Panc1 (cell line): ENCODE measurements around the gene FAT1. TPM values are rescaled to one million over a fixed set of nuclear protein-coding genes. Genes with fewer than 3 reads are reported as not detected.
A peak's percentile ranks its signal among the peaks of the same experiment; 100 is the strongest.

Experiments
- ATAC-seq: fragments of 200-7000 bp; cut with Tn5 transposase; 2 replicates; pipeline ENCODE4 v1.9.1; 2020; ENCODE audit warnings: mild to moderate bottlenecking, moderate library complexity
- BruUV-seq: library from RNA; stranded (reverse); fragments of 400-500 nt; replicated peaks from 2 replicates; lab custom pipeline; 2021; lab: Mats Ljungman, UMichigan
- CTCF ChIA-PET: fragments of 300-600 bp; sonication (Branson Sonifier 250); formaldehyde crosslinking; loops from one replicate; lab custom pipeline; 2022; ENCODE audit warnings: antibody characterized with exemption; lab: Charles Lee
- POLR2A ChIA-PET: fragments of 300-600 bp; sonication (Branson Sonifier 250); formaldehyde crosslinking; loops from one replicate; lab custom pipeline; 2022; ENCODE audit warnings: antibody characterized with exemption; lab: Charles Lee
- DNase-seq: peaks from one replicate; pipeline ENCODE4 v3.0.0-alpha.2; 2010; ENCODE audit warnings: low read depth, low spot score
- H3K27ac ChIP-seq: 2 replicates; pipeline ENCODE4 v1.5.1; 2011; ENCODE audit warnings: mild to moderate bottlenecking, low read length, inconsistent platforms
- H3K27me3 ChIP-seq: fragments of 200-500 bp; sonication (Bioruptor generic); 2 replicates; pipeline ENCODE4 v1.6.0; 2014; ENCODE audit warnings: low read length, inconsistent platforms; ENCODE audit not compliant: control insufficient read depth, insufficient read depth
- H3K36me3 ChIP-seq: fragments of 200-500 bp; sonication (Bioruptor generic); 2 replicates; pipeline ENCODE4 v1.5.1; 2014; ENCODE audit warnings: inconsistent platforms, mild to moderate bottlenecking, low read length, moderate library complexity; ENCODE audit not compliant: control insufficient read depth, insufficient read depth
- H3K4me1 ChIP-seq: 2 replicates; pipeline ENCODE4 v1.5.1; 2011; ENCODE audit warnings: inconsistent platforms, mild to moderate bottlenecking, low read length, moderate library complexity; ENCODE audit not compliant: control insufficient read depth, insufficient read depth
- H3K4me3 ChIP-seq, 2 experiments: 2 replicates each; pipeline ENCODE4 v1.5.1; 2011 to 2012; ENCODE audit warnings: low read depth in 2 of 2, low read length in 2 of 2, mild to moderate bottlenecking in 2 of 2, inconsistent platforms in 1 of 2, moderate library complexity in 1 of 2
- H3K9me3 ChIP-seq: fragments of 200-500 bp; sonication (Bioruptor generic); 2 replicates; pipeline ENCODE4 v1.5.1; 2014; ENCODE audit warnings: low read depth, mild to moderate bottlenecking, inconsistent platforms, low read length, moderate library complexity; ENCODE audit not compliant: control insufficient read depth, insufficient read depth
- POLR2AphosphoS5 ChIP-seq: IDR thresholded peaks from 2 replicates; pipeline ENCODE4 v1.6.1; 2012; ENCODE audit warnings: mild to moderate bottlenecking, low read depth, low read length, moderate library complexity
- SIN3A ChIP-seq: IDR thresholded peaks from 2 replicates; pipeline ENCODE4 v1.6.1; 2012; ENCODE audit warnings: low read depth, mild to moderate bottlenecking, low read length, moderate library complexity, borderline replicate concordance; ENCODE audit not compliant: insufficient read depth
- TCF7L2 ChIP-seq: IDR thresholded peaks from 2 replicates; pipeline ENCODE4 v1.6.1; 2011; ENCODE audit warnings: mild to moderate bottlenecking, low read depth, low read length, inconsistent platforms
- in situ Hi-C: cut with HindIII; loops from 2 replicates; pipeline ENCODE4 v1.10.0; 2016; ENCODE audit warnings: low sequenced_read_pairs, low pct_unique_long_range_greater_than_20kb
- intact Hi-C: fragments of 100-400 bp; cut with micrococcal nuclease; formaldehyde crosslinking; loops from one replicate; pipeline ENCODE4 v1.10.0; 2022; ENCODE audit not compliant: unreplicated experiment
- total RNA-seq: library from RNA; stranded (reverse); gene quantifications from one replicate; pipeline ENCODE4 v1.2.1, GENCODE V29; 2021; ENCODE audit not compliant: unreplicated experiment
- TF ChIP-seq, protein P1 (sequence below): fragments of 450-650 bp; IDR thresholded peaks from 2 replicates; pipeline ENCODE4 v1.5.1; 2017; ENCODE audit warnings: mild to moderate bottlenecking
- TF ChIP-seq, protein P2 (sequence below), 2 experiments: IDR thresholded peaks; 2 replicates each; pipeline ENCODE4 v1.6.1; 2011 to 2012; ENCODE audit warnings: low read depth in 2 of 2, control low read depth in 1 of 2, low read length in 1 of 2, mild to moderate bottlenecking in 1 of 2, moderate library complexity in 1 of 2; ENCODE audit not compliant: insufficient read depth in 1 of 2

The FAT1 gene
- total RNA-seq, 1 experiment from 2014 or later = 288 TPM

DNA sequence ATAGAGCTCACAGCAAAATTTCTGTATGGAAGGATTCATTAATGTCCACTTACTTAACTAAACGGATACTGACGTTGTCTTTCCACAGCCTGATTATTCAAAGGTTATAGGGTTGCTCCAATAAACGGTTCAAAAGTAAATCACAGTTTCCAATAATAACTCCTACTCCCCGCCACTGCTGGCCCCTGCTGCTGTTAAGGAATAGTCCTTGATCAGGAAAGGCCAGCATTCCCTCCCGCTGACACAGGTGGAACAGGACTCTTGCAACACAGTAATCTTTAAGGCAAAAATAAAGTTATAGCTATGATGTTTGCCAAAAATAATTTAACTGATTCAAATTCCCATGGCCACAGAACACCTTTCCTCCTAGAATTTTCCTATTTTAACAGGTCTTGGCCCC lies 53.9 kb downstream of the FAT1 start:
- ChIA-PET POLR2A (interaction anchor here (0.6 kb wide), 1 partner anchor 8 kb away, joined by 3 read pairs; no protein-coding TSS in a partner anchor), CTCF (no interaction called here)
- in situ Hi-C loops = no loop called here

DNA sequence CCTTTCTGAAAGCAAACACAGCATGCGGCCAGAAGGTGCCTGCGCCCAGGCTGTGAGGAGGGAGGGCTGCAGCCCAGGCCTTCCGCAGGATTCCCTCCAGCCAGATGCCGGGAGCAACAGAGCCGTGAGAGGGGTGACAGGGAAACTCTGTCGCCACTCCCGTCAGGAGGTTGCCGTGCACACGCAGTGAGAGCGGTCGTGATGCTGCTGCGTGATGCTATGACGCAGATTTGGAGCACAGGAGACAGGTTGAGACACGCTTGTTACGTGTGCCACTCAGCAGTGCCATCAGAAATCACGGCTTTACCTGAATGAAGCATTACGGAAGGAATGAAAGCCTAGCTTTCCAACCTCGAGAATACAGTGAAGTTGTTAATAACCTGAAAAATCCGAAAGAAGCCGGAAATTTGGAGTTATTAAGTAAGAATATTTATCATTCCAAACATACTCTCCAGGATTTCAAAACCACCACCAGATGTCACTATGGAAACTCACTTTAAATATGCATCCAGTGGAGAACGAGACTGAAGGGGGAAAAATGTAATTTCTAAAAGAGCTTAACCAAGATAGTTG lies 54.4 kb downstream of the FAT1 start:
- Histone ChIP-seq H3K4me3 (no peak overlapping the region), H3K9me3 (no peaks in the 10 kb centered on the region), H3K36me3 (no peaks in the 10 kb centered on the region; the same call in 1 of the 2 replicates), H3K27me3 (no peaks in the 10 kb centered on the region), H3K27ac (peak overlapping the region; percentile 92), H3K4me1 (peaks cover 57% of the 10 kb centered on the region)
- no peak for DNase-seq
- in situ Hi-C loops = no loop called here
- CTCF ChIA-PET = no interaction called here
- no peak for TF ChIP-seq POLR2AphosphoS5
- no peak for TF ChIP-seq TCF7L2
- TF ChIP-seq, protein P1, sequence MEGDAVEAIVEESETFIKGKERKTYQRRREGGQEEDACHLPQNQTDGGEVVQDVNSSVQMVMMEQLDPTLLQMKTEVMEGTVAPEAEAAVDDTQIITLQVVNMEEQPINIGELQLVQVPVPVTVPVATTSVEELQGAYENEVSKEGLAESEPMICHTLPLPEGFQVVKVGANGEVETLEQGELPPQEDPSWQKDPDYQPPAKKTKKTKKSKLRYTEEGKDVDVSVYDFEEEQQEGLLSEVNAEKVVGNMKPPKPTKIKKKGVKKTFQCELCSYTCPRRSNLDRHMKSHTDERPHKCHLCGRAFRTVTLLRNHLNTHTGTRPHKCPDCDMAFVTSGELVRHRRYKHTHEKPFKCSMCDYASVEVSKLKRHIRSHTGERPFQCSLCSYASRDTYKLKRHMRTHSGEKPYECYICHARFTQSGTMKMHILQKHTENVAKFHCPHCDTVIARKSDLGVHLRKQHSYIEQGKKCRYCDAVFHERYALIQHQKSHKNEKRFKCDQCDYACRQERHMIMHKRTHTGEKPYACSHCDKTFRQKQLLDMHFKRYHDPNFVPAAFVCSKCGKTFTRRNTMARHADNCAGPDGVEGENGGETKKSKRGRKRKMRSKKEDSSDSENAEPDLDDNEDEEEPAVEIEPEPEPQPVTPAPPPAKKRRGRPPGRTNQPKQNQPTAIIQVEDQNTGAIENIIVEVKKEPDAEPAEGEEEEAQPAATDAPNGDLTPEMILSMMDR = peak; percentile 43
- intact Hi-C loops = no loop called here
- no TSS peak for BruUV-seq
- POLR2A ChIA-PET = interaction anchor here (0.6 kb wide), 1 partner anchor 9 kb away, joined by 3 read pairs; no protein-coding TSS in a partner anchor
- 0 out of 2 replicates have a peak, but pooled peaks have one; percentile 14 for ATAC-seq

More for the DNA sequence above, 53.9 kb downstream of the FAT1 start:
- DNase-seq (no peak), ATAC-seq (0 out of 2 replicates have a peak, but pooled peaks have one; percentile 41)
- BruUV-seq = no TSS peak
- Histone ChIP-seq H3K9me3 (no peaks in the 10 kb centered on the region), H3K4me1 (peaks cover 62% of the 10 kb centered on the region), H3K27ac (peak overlapping the region; percentile 92), H3K4me3 (no peak overlapping the region), H3K36me3 (no peaks in the 10 kb centered on the region; the same call in 1 of the 2 replicates), H3K27me3 (no peaks in the 10 kb centered on the region)
- TF ChIP-seq TCF7L2 (no peak), SIN3A (no peak), POLR2AphosphoS5 (no peak)
- TF ChIP-seq, protein P1 = peak; percentile 23; the same call in 1 of the 2 replicates
- TF ChIP-seq, protein P2, sequence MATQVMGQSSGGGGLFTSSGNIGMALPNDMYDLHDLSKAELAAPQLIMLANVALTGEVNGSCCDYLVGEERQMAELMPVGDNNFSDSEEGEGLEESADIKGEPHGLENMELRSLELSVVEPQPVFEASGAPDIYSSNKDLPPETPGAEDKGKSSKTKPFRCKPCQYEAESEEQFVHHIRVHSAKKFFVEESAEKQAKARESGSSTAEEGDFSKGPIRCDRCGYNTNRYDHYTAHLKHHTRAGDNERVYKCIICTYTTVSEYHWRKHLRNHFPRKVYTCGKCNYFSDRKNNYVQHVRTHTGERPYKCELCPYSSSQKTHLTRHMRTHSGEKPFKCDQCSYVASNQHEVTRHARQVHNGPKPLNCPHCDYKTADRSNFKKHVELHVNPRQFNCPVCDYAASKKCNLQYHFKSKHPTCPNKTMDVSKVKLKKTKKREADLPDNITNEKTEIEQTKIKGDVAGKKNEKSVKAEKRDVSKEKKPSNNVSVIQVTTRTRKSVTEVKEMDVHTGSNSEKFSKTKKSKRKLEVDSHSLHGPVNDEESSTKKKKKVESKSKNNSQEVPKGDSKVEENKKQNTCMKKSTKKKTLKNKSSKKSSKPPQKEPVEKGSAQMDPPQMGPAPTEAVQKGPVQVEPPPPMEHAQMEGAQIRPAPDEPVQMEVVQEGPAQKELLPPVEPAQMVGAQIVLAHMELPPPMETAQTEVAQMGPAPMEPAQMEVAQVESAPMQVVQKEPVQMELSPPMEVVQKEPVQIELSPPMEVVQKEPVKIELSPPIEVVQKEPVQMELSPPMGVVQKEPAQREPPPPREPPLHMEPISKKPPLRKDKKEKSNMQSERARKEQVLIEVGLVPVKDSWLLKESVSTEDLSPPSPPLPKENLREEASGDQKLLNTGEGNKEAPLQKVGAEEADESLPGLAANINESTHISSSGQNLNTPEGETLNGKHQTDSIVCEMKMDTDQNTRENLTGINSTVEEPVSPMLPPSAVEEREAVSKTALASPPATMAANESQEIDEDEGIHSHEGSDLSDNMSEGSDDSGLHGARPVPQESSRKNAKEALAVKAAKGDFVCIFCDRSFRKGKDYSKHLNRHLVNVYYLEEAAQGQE (IDR thresholded peaks at IDR 0.05; ENCODE audit: insufficient read depth in 1 of 2, low read depth in 2 of 2, low read length in 1 of 2) = no peak
- intact Hi-C loops = loop anchor here (5.0 kb wide), 1 partner anchor 53 kb away; the partner anchor contains the start of gene FAT1
